Inflammatory macrophage treated with lipopolysaccharide for 1 hour (primary cell): ENCODE data around the gene TYMS.

Experiments
- DNase-seq, 2 donors: peaks; one replicate each; pipeline ENCODE4 v3.0.0-alpha.2; 2020 to 2022

TYMS gene

DNA sequence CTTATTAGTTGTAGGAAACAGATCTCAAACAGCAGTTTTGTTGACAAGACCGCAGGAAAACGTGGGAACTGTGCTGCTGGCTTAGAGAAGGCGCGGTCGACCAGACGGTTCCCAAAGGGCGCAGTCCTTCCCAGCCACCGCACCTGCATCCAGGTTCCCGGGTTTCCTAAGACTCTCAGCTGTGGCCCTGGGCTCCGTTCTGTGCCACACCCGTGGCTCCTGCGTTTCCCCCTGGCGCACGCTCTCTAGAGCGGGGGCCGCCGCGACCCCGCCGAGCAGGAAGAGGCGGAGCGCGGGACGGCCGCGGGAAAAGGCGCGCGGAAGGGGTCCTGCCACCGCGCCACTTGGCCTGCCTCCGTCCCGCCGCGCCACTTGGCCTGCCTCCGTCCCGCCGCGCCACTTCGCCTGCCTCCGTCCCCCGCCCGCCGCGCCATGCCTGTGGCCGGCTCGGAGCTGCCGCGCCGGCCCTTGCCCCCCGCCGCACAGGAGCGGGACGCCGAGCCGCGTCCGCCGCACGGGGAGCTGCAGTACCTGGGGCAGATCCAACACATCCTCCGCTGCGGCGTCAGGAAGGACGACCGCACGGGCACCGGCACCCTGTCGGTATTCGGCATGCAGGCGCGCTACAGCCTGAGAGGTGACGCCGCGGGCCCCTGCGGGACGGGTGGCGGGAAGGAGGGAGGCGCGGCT lies at the start of gene TYMS:
TYMS (plus strand) TSS at position 343 of the 690 bp plus-strand sequence; CDS start at position 433, 90 bp downstream.
- peak in 1 of 2 donors; percentile 24 for DNase-seq

DNA sequence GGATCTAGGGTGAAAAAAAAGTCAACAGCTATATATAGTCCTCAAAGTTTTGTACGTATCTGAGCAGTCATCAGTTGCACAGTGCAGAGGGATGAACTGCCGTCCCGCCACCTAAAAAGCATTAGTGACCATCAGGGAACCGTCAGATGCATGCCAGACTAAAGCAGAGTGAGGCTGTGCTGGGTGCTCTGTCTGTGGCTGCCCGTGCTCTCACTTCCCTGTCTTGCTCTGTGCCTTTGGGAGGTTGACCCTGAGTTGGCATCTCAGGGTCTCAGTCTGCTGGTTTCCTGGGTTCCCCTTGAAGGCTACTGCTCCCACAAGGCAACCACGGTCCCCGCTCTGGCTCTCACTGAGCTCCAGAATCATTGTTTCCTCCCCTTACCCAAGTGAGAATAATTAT lies 49.5 kb upstream of the TYMS start:
- no peak for DNase-seq

DNA sequence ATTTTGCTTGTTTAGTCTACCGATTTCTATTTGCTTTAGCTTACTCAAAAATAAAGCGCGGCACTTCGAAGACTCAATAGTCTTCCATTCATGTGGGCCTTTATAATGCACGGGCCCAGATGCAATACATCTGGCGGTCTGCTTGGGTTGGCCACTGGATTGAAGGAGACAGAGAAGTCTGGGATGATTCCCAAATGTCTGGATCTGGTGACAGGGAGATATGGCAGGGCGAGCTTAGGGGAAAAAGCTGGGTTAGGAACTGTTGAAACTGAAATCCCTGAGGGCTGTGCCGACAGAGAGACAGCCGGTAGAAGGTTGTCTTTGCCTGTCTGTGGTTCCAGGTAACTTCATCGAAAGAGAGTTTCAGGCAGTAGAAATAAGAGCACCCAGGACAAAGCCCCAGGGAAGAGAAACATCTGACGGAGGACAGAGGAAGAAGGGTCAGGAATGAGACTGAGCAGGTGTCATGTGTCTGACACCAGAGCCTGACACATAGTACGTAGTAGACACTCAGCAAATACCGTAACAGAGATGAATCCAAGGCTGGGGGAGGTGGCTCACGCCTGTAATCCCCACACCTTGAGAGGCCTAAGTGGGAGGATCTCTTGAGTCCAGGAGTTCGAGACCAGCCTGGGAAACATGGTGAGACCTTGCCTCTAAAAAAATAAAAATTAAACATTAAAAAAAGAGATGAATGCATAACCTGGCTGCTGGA lies 47.1 kb upstream of the TYMS start:
- no peak for DNase-seq

DNA sequence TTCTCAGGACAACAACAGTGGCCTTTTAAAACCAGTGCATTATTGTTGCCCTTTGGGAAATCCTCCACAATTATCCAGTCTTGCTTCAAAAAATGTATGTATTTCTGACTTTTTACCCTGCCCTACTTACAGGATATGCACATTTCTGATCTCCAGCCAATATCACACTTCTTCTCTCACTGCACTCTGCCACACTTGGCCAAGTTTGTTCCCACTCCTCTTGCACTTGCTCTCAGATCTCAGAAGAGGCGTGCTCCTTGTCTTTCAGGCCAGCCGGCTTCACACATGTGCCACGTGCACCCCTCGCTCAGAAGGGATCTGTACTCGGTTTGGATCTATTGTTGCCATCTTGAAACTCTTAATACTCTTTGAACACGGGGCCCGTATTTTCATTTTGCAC lies 45.3 kb upstream of the TYMS start:
- DNase-seq = no peak

DNA sequence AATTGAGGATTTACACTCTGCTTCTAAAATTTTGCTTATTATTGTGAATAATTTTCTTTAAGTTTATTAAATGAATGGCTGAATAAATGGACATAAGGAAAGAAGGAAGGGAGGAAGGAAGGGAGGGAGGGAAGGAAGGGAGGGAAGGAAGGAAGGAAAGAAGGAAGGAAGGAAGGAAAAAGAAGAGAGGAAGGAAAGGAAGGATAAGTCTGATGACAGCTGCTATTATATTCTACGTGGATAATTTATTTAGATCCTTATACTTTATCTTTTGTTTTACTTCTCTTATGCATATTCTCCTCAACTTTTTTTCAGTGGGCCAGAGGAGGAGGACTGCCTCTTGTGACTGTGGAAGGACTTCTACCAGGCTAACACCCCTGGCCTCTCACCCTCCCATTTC lies 43.3 kb upstream of the TYMS start:
- no peak for DNase-seq

DNA sequence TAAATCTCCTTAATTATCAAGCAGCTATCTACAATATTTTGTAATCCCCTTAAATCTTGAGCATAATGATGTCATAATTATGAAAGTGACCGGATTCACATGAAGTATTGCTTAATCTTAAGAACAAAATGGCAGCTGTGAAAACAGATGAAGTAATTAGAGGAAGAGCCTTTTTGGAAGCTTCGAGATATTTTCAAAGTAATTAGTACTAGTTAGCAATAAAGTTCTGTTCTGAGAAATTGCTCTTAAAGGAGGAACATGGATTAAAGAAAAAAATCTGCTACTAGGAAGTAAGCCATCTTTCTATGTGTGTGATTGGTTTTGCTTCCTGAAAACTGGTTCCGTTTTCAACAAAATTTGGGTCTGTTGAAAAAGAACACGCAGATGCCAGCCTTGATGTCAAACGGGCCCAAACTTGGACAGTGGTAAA lies 42.3 kb upstream of the TYMS start:
- peak; percentile 63 to 76 for DNase-seq

DNA sequence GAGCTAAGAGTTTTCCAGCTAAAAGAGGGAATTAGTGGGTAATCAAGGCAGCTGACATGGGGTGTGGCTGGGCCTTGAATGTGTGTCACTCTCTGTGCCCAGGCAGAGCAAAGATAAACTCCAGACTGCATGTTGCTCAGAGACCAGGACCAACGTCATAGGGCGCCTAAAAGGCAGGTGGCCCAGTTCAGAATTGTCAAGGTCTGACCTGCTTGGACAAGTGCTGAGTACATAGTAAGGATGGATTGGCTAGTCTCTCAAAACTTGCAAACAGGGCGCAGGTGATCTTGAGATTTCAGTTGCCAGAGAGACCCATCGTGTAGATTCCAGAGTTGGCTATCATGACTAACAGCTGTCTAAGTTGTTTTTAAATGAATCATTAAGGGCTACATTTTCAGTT lies 41.7 kb upstream of the TYMS start:
- DNase-seq = no peak

DNA sequence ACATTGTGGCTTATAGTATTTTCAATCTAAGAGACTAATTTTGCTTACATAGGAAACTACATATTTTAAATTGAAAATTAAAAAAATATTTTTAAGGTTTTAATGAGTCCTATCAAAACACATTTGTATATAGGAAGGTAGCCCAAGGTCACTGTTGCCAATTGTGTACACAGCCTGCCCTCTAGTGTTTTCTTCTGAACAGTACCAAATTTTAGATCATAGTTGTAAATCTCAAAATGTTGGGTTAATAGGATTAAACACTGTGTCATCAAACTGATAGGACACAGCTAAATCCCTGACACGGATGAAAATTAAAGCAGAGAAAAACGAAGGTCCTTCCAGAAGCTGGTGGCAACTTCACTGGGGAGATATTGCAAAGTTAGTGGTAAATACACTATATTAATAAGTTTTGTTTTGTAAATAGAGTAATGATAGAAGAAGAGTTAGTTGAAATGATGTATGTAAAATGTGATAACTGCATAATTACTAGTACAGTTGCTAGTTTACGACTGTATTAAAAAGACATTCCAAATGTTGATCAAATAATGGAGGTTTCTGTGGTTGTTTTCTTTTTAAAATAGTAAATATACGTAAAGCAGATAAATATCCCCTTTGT lies 41.0 kb upstream of the TYMS start:
- DNase-seq = peak; percentile 40 to 74

DNA sequence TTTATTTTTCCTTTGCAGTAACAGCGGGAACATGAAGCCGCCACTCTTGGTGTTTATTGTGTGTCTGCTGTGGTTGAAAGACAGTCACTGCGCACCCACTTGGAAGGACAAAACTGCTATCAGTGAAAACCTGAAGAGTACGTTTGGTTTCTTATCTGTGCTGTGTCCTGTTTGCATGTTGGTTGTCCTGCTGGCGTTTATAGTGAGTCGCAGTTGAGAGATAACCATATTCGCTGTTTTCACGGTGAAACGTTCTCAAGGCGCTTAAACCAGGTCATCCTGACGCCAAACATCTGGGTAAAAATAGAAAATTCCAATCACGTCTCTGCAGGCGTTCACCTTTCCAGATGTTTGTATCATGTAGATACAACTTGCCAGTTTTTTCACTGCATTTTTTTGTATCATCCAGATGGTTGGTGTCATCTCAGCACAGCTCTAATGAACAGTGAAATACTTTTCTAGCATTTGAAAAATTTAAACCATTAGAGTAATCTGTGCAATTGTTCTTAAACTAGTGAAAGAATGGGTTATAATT lies 39.4 kb upstream of the TYMS start:
- no peak for DNase-seq

DNA sequence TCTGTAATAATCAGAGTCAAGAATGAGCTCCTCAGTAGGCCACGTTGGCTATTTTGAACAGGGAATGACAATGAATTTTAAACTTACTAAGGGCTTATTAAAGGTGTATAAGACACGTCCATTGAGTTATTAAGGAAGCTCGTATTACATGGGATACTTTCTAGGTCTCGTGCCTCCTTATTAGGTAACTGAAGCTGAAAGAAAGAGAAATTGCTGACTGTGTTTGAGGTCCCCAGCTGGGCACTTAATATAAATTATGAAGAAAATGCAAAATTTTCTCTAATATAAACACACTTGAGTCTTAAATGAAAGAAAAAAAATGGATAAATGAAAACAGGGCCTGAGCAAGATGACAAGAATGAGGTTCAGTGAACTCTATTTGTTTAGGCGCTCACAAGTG lies 38.8 kb upstream of the TYMS start:
- DNase-seq = no peak

DNA sequence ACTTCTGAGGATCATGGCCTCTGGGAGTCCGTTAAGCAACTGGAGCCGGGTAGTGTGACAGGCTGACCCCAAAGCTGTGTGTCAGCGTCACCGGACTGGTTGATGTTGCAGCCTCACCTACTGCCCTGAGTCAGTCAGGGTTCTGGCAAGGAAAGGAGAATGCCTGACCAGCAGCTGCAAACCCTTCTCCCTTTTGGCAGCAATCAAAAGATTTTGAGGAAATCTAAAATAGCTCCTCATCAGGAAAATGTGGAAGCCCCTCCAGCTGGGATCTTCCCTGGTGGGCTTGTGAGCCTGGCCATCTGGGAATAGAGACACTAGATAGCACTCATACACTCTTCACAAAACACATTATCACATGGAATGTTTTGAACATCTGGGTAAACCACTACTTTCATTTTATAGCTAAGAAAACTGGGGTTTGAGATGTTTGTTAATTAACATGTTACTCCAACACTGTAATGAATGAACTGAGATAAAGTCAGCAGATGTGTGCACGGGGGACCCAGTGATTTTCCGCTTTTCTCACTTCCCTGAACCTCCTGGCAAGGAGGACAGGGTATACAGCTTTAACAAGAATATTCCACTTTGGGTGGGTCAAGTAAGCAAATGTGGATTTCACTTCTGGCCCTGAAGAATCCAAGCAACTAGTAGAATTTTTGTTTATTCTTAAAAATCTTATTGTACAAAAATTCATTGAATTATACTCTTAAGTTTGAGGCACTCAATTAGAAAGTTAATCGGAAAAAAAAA lies 36.0 kb upstream of the TYMS start:
- no peak for DNase-seq

DNA sequence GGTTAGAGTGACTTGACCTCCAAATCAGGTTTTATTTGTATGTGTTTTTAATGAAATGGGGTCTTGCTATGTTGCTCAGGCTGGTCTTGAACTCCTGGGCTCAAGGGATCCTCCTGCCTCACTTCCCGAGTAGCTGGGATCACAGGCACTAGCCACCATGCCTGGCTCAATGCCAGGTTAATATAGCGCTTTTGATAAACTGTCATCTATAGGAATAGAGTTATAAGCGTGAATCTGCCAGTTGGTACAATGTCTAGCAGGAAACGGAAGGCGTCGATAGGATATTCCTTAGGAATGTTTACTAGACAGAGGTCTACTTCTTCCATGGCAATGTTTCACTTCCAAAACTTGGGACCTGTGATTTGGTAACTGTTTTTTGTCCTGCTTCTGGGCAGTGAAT lies 35.2 kb upstream of the TYMS start:
- no peak for DNase-seq

DNA sequence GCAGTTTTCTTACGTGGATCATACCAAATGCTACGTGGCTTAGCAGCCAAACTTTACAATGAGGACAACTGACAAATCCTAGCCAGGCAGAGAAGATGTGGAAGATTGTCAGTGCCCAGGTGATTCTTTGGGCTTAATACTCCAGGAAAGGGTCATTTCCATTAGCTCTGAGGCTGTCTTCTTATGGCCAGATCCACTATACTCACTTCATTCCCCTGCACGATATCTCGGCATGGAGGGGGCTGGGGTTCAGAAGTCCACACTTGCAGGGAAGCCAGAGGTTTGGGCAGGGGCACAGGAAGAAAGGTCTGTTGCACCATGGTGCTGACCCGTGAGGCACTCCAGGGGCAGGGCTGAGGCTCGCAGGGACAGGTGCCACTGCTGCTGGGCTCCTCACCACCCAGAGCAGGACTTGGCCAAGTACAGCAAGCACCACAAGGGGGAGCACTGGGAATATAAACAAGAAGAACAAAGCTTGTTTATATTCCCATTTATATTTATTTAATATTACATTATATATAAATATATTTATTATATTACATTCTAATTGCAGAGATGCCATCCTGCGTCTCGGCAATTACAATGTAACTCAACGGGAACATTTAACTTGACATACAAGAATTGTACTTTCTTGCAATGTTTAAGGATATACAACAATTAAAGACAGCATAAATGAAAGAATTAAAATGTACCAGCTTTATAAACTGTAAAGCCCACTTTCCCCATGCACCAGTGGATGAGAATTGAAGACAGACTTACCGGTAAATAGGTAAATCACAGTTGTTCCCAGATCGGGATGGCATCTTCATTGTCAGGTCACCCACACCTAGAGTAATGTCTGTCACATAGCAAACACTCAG lies 33.5 kb upstream of the TYMS start:
- peak; percentile 42 to 72 for DNase-seq

DNA sequence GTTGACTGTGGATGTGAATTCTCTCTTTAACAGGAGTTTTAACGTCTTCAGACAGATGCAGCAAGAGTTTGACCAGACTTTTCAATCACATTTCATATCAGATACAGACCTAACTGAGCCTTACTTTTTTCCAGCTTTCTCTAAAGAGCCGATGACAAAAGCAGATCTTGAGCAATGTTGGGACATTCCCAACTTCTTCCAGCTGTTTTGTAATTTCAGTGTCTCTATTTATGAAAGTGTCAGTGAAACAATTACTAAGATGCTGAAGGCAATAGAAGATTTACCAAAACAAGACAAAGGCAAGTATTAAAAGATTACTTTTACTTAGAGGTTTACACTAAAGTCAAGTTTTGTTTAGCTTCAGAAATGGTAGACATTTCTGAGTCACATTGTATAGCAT lies 30.2 kb upstream of the TYMS start:
- DNase-seq = peak; percentile 38 to 49

DNA sequence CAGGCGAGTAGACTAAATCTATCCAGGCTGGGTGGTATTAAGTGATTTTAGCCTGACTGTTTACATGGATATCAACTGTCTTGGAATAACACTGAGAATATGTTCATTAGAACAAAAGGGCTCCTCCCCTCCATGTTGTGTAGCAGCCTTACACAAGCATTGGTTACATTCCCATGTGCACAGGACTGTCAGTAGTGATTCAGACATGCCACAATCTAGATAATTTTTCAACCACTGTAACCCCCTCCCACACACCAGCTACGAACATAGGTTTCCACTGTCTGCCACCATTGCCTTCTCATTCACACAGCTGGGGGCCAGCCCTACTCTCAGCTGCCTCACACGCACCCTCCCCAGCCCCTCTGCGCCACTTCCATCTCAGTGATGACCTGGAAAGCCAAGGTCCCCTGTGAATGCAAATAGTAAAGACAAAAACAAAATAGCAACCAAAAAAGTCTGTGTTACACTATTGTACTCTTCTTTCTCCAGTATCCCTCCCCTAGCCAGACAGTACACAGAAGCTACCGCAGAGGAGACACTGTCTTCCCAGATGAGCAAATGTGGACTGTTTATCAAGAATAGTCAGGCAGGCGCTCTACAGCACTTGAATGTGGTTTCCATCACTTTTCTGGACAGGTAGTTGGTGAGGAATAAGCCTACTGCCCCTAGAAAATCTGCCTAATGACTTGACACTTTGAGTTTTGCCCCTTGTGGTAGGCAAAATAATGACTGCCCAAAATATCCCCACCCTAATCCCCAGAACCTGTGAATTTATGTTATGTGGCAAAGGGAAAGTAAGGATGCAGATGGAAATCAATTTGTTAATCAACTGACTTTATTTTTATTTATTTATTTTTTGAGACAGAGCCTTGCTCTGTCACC lies 27.9 kb upstream of the TYMS start:
- no peak for DNase-seq

DNA sequence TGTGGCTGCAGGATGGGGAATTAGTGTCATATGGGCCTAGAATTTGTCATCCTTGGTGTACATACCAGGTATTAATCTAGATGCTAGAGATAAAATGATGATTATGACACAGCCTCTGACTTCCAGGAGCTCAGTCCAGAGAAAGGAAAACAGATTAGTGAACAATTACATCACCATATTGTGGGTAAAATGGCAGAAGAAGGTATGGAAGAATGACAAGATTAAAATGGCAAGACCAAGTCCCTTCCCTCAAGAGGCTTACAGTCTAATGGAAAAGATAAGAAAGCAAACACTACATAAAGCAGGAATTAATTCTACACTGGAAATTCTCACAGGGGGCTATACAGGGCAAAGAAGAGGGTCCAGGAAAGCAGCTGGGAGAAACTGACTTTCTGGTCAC lies 25.9 kb upstream of the TYMS start:
- no peak for DNase-seq

DNA sequence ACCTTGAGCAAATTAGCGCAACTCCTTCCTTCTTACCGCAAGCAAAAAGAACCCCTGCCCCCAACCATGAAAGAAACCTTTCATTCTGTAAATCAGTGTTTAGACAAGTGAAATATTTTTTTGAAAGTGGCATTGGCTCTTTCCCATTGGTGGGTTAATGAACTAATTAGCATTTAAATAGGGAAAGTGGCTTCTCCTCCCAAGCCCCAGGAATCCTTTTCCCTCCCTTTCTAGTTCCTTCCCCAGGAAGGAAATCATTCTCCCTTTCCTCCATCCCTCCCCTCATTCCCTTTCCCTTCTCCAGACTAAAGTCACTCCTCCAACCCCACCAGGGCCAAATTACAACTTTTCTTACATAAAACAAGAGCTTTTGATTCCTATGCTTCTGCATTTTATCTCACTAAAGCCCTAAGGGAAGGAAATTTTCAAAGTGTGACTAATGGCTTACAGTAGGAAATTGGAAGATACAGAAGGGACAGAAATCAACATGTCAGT lies 22.9 kb upstream of the TYMS start:
- DNase-seq = no peak

DNA sequence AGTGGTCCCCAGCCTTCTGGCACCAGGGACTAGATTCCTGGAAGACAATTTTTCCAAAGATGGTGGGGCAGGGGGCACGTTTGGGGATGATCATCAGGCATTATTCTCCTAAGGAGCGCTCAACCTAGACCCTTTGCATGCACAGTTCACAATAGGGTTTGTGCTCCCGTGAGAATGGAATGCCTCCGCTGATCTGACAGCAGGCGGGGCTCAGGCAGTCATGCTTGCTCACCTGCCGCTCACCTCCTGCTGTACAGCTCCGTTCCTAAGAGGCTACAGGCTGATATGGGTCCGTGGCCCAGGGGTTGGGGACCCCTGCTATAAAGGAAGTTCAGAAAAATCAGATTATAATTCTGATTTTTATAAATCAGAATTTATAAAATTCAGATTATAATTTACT lies 22.3 kb upstream of the TYMS start:
- DNase-seq = no peak

DNA sequence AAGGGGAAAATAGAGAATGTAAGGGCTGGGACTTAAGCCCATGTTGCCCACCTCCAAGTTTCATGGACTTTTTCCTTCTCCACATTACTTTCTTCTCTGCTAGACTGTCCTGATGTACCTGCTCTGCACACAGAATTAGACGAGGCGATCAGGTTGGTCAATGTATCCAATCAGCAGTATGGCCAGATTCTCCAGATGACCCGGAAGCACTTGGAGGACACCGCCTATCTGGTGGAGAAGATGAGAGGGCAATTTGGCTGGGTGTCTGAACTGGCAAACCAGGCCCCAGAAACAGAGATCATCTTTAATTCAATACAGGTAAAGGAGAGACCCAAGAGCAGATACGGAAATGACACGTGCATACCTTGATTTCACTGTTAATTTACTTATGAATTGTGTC lies 16.2 kb upstream of the TYMS start:
- DNase-seq = no peak

DNA sequence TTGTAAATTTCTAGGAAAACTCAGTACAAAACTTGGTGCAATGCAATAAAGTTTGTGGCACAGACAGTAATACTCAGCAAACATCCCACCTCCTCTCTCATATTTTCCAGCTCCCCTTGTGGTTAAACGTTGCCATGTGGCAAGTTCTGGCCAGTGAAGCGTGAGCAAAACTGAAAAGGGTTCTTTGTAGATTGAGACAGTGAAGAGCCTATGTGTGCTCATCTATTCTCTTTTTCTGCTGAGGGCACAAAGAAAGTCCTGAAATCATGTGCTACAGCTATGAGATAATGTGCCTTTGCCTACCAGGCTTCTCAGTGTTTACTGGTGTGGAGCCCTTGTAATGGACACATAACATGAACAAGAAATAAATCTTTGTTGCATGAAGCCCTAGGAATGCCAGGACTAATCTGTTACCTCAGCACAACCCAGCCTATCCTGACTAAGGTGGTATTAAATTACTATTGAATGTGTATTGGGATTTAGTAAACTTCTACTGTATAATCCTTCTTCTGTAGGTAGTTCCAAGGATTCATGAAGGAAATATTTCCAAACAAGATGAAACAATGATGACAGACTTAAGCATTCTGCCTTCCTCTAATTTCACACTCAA lies 13.0 kb upstream of the TYMS start:
- DNase-seq = no peak

DNA sequence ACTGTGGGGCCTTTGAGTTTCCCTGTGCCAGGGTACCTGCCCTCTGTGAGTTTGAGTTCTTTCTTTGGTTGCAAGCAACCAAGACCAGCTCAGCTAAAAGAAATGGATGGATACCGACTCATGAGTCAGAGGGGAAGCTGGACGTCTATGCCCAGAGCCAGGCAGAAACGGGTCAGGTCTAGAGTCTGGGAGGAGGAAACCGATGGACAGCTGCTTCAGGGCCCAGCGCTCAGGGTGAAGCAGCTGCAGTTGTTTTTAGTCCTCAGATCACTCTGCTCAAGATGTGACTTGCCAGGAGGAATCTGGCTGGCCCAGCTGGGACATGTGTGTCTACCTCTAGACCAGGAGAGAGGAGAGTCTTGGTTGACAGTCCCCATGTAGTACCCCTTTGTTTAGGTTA lies 10.1 kb upstream of the TYMS start:
- DNase-seq = no peak
